GM12875 (cell line): ENCODE measurements around the gene TRPV6.

Experiments
- H3K4me3 ChIP-seq: one replicate; pipeline ENCODE4 v1.5.1; 2011; ENCODE audit warnings: low read depth, low read length, control low read depth
- TF ChIP-seq, protein P1 (sequence below): IDR thresholded peaks from 2 replicates; pipeline ENCODE4 v1.5.1; 2011; ENCODE audit warnings: low read depth, mild to moderate bottlenecking, control low read depth, inconsistent platforms, low read length, moderate library complexity, borderline replicate concordance; ENCODE audit not compliant: insufficient read depth

Gene TRPV6

DNA sequence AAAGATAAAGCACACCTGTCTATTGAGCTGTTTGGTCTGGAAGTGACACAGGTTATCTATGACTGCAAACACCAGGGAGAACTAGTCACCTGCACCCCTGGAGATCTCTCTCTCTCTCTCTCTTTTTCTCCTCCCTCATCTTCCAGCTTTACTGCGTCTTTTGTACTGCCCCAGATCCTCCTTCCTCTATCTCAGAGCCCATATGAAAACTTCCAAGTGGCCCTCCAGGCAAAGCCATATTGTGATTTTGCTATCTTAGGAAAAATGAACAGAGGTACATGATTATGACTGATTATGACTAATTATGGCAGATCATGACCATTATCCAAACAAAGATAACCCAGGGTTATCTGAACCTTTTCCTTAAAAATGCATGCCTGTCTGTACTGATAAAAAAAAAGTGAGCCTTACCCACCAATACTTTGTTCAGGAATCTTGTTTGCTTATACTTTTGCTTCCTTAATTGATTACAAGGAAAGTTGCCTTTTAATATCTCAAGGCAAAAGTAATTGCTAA lies 43.2 kb downstream of the TRPV6 start:
- H3K4me3 ChIP-seq: no peak overlapping the region
- TF ChIP-seq, protein P1, sequence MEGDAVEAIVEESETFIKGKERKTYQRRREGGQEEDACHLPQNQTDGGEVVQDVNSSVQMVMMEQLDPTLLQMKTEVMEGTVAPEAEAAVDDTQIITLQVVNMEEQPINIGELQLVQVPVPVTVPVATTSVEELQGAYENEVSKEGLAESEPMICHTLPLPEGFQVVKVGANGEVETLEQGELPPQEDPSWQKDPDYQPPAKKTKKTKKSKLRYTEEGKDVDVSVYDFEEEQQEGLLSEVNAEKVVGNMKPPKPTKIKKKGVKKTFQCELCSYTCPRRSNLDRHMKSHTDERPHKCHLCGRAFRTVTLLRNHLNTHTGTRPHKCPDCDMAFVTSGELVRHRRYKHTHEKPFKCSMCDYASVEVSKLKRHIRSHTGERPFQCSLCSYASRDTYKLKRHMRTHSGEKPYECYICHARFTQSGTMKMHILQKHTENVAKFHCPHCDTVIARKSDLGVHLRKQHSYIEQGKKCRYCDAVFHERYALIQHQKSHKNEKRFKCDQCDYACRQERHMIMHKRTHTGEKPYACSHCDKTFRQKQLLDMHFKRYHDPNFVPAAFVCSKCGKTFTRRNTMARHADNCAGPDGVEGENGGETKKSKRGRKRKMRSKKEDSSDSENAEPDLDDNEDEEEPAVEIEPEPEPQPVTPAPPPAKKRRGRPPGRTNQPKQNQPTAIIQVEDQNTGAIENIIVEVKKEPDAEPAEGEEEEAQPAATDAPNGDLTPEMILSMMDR: no peak

DNA sequence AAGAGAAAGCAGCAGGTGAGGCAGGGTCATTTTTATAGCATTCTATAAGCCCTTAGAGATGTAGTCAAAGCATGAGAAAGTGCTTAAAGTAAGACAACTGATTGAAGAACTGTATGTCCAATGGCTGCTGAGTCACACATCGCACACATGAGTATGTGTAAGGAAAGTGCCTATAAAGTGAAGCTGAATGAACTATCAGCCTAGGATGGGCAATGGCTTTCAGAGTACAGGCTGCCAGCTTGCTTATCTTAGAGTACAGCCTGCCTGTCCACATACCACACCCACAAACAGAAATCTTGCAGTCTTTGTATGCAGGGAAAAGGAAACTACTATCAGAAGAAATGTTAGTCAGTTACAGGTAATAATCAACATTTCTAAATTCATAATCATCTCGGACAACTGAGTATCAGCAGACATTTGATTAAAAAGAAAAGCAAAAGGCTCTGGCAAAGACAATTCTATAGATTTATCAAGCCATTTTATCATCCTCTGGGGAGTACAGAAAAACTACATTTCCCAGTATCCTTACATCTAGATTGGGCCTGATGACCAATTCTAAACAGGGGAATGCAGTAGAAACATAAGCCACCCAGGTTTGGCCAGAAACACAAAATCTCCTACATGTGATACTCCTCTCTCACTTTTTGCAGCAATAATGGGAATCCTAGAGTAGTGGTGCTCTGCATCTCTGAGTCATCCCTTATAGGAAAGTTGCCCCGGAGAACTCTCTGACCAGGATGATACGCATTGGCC lies 46.9 kb downstream of the TRPV6 start:
- H3K4me3 ChIP-seq: no peak overlapping the region
- TF ChIP-seq, protein P1: no peak

DNA sequence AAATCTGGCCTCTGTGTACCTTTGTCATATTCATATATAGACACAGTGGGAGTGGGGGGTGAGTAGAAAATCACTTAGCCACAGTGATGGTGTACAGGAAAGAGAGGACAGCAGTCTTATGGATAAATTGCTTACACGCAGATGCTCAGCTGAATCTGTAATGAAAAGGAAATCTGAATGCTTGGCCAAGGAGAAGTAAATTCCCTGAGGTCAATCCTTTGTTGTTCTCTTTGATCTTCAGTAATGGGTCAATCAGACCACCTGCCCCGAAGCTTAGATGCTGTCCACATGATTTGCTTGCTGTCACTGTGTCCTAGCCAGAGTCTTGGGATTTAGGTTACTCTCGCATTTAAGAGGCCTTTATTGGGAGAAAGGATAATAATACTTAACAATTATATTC lies 49.1 kb downstream of the TRPV6 start:
- TF ChIP-seq, protein P1: no peak
- H3K4me3 ChIP-seq: no peak overlapping the region

DNA sequence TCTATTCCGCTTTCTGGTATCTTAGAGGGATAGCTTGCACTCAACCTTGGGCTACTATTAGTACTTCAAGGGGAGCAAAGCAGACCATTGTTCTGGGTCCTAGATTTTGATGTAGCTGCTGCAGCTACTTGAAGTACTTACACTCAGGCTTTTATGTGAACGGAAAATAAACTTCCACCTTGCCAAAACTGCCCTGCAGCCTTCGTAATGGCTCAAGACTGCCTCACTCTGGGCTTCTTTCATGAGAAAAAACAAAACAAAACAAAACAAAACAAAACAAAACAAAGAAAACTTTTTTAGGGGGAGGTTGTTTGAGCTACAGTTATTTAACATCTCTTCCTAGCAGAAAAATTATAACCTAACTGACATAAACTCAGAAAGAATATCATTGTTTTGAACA lies 50.1 kb downstream of the TRPV6 start:
- TF ChIP-seq, protein P1: no peak

DNA sequence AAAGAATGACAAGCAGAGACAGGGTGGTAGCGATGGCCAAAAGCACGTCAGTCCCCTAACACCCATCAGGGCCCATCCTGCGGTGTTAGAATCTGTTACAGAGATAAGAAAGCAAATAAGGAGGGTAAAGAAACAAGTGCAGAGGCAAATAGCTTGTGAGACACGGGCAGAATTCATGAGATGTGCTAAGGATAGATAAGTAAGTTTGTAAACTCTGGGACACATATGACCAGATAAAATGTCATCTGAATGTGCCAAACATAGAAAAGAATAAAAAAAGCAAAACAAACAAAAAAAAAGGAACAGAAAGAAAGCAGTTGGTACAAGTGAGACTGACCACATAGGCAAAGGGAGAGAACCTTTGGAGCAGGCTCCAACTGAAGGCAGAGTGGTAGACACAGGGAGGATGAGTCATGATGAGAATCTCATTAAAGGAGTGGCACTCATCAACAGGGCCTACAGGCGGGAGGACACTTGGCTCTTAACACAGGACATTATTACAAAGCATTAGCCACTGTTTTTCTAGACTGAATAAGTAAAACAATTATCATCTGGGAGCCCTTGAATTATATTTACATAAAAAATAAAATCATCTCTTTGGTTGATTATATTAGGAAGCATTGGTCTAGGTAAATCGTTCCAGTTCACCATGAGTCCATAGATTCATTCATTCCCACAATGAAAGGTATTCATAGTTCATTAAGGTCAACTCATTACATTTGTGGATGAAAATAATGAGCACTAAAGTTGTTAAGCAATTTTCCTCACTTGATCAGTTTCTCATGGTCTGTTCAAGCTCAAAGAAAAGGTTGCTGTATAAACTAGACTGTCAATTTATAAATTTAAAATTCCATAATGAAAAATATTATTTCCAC lies 52.1 kb downstream of the TRPV6 start:
- TF ChIP-seq, protein P1: no peak
- no peak overlapping the region for H3K4me3 ChIP-seq

More for the DNA sequence above, 50.1 kb downstream of the TRPV6 start:
- H3K4me3 ChIP-seq: no peak overlapping the region

GRCh38 chr7:142832417-142832816 lies 53.1 kb downstream of the TRPV6 start:
- TF ChIP-seq, protein P1: no peak
- no peak overlapping the region for H3K4me3 ChIP-seq
